DND-41 (cell line): ENCODE data around the gene MCHR1.

ENCODE experiments used
- CTCF ChIP-seq: IDR thresholded peaks from 2 replicates; pipeline ENCODE4 v1.5.1; 2012; ENCODE audit warnings: borderline replicate concordance, low read length, moderate library complexity, mild to moderate bottlenecking; ENCODE audit not compliant: poor library complexity, severe bottlenecking; ENCODE audit errors: extremely low read depth
- EZH2 ChIP-seq: IDR thresholded peaks from 3 replicates; pipeline ENCODE4 v1.6.1; 2012; ENCODE audit warnings: borderline replicate concordance, low read depth, mild to moderate bottlenecking, moderate library complexity, low read length, inconsistent platforms; ENCODE audit not compliant: severe bottlenecking

GRCh38 chr22:40641269-40641668 is 38.0 kb upstream of the MCHR1 start:
- TF ChIP-seq CTCF (no peak), EZH2 (no peak)
